Activated CD8-positive, alpha-beta memory T cell treated with anti-CD3 and anti-CD28 coated beads, Interleukin-2, amount 50 U/mL, for 24 hours (primary cell): ENCODE measurements around the gene SRRM2.
"Not testable (repeated sequence)": the region's sequence is repeated elsewhere in the genome, so short reads cannot be mapped to it uniquely, and the experiment has no call there.

Source experiments
- DNase-seq: peaks from one replicate; pipeline ENCODE4 v3.0.0-alpha.2; 2020; ENCODE audit errors: extremely low read depth

The SRRM2 gene

DNA sequence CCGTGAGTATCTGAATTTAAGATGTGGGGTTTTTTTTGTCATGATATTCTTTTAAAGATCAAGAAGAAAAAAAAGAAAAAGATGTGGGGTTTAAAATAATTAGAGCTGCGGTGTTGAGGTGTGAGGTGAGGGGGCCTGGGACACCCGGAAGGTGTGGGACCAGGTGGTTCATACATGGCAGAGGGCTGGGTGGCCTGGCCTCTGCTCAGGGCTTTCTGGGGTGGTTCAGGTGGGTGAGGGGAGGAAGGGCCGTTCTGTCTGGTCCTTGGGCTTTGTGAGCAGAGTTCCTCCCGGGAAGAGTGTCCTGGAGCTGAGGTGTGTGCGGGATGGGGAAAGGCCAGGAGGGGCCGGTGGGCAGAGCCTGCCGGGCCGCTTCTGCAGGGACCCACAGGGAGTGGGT, 37.4 kb upstream of the SRRM2 start:
- no peak for DNase-seq

DNA sequence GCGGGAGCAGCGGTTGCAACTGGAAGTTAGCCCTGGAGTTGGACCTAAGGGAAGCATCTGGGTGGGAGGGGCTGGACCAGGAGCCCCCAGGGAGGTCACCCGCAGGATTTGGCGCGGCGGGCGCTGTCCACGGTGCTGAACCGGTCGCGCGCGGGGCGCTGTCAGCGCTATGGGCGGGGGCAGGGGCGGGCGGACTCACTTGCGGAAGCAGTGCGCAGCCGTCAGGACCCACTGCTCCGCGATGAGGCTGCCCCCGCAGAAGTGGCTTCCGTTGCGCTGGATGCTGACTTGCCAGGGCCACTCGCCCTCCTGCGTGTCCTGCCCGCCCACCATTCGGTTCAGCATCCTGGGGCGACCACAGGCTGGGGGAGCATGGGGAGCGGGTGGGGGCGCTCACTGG, 36.9 kb upstream of the SRRM2 start:
- DNase-seq, result peak; percentile 44

- DNase-seq, result no peak
Observed at GRCh38 chr16:2715966-2716885, 36.2 kb upstream of the SRRM2 start.

GRCh38 chr16:2716948-2717347, 35.5 kb upstream of the SRRM2 start:
- DNase-seq, result no peak

DNA sequence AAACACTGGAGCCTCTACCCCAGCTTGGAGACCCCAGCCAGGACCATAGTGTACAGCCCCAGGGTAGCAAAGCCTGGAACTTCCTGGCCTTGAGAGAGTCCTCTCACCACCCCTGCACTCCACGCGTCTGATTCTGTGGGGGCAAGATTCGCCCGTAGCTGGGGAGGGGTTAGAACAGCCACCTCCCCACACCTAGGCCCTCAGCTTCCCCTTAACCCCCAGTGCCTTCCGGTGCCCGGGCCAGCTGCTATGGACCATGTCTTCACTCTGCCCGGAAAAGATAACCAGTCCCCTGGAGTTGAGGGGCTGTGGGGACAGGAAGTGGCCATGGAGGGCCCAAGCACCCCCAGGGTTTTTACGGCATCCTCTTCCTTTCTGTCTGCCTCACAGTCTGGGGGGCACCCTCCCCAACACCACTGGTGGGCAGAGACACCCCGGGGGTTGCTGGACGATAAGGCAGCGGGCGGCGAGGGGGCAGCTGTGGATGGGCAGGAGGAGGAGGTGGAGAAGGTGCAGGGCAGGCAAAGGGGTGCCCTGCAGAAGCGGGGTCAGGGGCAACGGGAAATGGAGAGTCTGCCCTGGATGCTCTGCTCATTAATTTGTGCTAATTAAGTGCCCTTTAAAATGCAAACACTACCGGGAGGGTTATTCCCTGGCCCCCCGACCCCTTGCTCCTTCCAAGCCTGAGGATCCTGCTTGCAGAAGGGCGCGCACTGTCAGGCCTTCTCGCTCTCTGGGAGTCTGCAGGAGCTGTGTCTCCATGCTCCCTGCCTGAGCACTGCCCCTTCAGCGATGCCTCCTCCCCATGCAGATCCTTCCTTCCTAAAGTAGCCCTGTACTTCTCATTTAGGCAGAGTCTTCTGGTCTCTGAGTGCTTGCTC, 34.8 kb upstream of the SRRM2 start:
- no peak for DNase-seq

DNA sequence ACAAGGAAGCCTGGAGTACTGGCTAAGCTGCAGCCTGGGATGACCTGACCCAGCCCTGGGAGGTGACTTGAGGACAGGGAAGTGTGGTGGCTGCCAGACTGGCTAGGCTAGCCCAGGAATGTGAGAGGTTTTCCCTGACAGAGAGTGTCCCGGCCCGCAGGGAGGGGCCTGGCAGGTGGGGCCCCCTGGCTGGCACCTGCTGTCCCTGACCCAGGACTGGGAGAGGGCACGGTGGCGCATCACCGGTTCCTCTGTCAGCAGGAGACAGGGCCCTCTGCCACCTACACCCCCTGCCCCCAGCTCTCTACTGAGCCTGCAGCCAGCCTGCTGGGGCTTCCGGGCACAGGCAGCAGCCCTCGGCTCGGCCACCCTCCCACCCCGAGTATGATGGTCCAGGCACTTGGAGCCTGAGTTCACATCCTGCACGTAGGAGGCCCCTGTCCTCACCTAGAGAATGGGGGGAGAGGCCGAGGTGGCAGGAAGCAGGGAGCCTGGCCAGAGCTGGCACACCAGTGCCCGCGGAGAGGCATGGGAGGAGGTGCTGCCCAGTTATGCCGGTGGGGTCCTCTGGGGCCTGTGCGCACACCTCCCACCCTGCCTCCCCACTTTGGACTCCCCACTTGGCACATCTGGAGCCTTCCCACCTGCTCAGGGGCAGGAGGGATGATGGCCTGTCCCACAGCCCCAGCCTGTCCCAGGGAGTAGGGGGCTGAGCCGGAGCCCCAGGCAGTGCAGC, 32.9 kb upstream of the SRRM2 start:
- DNase-seq, result no peak

GRCh38 chr16:2720064-2720457, 32.4 kb upstream of the SRRM2 start, which contains the start of gene PRSS27:
TSS of gene PRSS27 (minus strand) at chr16:2720224. CDS start at chr16:2720160, 64 bp downstream.
- DNase-seq, result no peak

- DNase-seq, result peak; percentile 51
Observed at GRCh38 chr16:2720719-2721633, 31.5 kb upstream of the SRRM2 start.

DNA sequence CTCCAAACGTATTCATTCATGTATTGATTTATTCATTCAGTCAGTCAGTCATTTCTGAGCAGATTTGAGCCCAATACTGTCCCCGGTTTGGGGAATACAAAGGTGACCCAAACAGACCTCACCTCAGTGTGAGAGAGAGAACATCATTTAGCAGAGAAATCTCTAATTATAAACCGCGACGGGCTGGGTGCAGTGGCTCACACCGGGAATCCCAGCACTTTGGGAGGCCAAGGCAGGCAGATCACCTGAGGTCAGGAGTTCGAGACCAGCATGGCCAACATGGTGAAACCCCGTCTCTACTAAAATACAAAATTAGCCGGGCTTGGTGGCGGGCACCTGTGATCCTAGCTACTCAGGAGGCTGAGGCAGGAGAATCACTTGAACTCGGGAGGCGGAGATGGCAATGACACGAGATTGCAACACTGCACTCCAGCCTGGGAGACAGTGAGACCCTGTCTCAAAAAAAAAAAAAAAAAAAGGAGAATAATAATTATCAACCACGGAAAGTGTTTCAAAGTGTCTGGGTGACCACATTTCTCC, 30.7 kb upstream of the SRRM2 start:
- not testable (repeated sequence) for DNase-seq

- DNase-seq, result no peak
Observed at GRCh38 chr16:2724088-2724676, 28.3 kb upstream of the SRRM2 start.

DNA sequence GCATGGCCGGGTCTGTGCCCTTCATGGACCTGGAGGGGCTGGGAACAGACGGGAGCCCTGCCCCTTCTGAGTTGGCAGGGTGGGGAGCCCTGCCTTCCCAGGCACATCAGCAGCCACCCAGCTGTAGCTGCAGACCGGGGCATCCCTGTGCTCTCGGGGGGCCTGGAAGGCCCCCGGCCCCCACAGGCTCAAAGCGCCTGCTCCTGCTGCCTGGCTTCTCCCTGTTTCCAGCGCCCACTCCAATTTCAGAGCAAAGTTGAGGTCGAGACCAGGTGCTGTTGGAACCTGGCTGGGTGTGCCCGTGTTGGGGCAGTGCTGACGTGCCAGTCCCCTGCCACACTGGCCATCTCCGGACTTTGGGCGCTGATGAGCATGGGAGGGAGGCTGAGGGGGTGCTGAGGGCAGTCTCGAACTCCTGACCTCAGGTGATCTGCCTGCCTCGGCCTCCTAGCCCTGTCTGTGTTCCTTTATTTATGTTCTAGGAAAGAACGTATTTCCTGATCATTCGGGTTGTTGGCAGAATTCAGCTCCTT, 27.6 kb upstream of the SRRM2 start:
- DNase-seq, result no peak

GRCh38 chr16:2726923-2727322, 25.5 kb upstream of the SRRM2 start:
- no peak for DNase-seq

DNA sequence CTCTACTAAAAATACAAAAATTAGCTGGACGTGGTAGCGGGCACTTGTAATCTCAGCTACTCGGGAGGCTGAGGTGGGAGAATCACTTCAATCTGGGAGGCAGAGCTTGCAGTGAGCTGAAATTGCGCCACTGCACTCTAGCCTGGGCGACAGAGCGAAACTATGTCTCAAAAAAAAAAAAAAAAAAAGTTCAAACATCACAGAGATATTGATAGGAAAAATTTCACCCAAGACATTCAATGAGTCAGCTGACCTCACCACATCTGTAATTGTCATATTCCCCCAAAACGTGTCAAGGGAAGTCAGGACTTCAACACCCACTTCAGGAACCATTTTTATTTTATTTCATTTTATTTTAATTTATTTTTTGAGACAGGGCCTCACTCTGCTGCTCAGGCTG, 24.4 kb upstream of the SRRM2 start:
- no peak for DNase-seq

DNA sequence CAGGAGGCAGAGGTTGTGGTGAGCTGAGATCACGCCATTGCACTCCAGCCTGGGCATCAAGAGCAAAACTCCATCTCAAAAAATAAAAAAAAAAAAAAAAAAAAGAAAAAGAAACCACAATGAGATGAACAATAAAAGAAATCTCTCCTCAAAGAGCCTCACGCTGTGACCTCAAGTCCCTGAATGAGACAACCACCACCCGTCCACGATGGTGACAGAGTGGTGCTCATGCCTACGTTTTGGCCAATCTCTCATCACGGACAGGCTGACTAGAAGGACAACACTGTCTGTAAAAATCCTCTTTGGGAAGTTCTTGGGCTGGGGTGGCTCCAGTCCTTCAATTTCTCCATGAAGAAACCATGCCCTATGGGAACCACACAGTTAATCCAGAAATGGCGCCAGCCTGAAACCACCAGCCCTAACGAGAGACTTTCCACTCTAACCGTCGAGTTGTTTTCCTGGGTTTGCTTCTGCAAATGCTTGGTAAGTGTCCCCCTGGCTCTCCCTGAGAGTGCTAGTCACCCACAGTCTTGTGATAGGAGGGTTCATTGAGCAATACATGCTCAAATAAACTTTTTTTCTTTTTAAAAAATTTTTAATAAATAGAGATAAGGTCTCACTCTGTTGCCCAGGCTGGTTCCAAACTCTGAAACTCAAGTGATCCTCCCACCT, 17.5 kb upstream of the SRRM2 start:
- no peak for DNase-seq

DNA sequence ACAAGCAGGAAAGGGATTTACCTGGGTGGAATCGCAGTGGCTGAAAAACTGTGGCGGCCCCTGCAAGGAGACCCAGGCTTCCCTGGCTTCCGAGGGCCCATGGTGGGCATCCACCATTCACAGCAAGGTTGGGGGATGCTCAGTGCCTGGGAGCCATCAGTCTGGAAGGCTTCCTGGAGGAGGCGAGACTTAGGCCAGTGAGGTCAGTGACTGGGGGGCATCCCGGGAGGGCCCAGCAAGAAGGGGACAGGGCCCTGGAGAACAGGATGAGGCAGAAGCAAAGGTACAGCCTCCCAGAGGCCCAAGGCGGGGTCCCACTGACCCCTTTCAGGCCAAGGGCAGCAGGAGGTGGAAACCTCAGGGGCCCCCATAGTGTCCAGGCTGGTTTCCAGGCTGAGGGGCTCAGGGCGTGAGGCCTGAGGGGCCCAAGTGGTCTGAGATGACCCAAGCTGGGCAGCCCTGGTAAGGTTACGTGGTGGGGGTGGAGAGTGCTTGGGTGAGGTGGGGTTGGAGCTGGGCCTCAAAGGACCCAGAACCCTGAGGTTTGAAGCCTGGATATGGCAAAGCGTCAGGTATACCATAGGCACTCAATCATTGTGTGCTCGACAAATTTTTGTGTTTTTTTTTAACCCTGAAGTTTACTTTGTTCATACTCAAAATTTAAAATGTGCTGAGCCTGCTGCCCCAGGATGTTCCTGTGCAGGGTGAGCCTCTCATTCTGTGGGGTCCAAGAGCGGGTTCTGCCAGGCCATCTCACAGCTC, 15.8 kb upstream of the SRRM2 start:
- no peak for DNase-seq

DNA sequence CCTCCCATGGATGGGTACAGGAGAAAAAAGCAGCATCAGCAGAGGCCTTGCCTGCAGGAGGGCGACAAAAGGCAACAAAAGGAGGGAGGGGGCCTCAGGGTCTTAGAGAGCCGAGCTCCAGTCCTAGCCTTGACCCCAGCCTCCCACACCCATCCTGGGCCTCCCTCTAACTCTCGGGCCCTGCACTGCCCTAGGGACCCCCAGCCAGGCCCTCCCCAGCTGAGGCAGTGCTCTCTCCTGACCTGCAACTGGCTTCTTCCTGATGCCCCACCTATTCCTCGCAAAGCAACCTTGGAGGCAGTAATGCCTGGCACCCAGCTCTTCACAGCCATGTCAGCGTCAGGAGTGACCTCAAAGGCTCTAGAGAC, 15.2 kb upstream of the SRRM2 start:
- no peak for DNase-seq

DNA sequence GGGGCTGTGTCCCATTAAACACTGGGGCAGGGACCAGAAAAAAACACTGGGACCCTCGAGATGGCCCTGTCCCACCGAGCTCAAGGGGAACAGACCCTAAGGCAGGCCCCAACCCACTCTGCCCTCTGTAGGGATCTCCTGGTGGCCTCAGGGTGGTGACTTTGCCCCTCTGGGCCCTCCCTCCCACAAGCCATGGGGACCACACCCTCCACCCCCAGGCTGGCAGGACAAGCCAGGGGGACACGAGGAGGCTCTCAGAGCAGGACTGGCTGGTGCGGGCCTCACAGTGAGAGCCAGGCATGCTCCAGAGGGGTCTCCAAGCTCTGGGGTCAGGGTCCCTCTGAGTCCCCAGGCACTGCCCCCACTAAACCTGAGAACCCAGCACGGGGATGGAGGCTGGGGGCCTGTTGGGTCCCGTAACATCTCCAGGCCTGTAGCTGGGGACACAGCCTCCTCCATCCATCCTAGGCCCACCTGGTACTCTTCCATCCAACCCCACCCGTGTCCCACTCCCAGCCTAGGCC, 14.5 kb upstream of the SRRM2 start:
- no peak for DNase-seq

- no peak for DNase-seq
Observed at GRCh38 chr16:2738615-2739014, 13.8 kb upstream of the SRRM2 start.
